GM23248 (cell line): ENCODE measurements around the gene CHRNG.

Experiments used
- EZH2 ChIP-seq: fragments of 200-600 bp; sonication (generic); IDR thresholded peaks from 2 replicates; pipeline ENCODE4 v1.6.1; 2018; ENCODE audit warnings: antibody characterized with exemption, mild to moderate bottlenecking; ENCODE audit not compliant: insufficient read depth, poor library complexity, severe bottlenecking
- EZH2phosphoT487 ChIP-seq: fragments of 200-600 bp; sonication (generic); IDR thresholded peaks from 2 replicates; pipeline ENCODE4 v1.6.1; 2018; ENCODE audit warnings: antibody characterized with exemption, moderate library complexity, mild to moderate bottlenecking, low read depth; ENCODE audit not compliant: insufficient read depth

GRCh38 chr2:232544674-232545073 is 5.2 kb downstream of the CHRNG start:
- no peak for TF ChIP-seq EZH2
- no peak for TF ChIP-seq EZH2phosphoT487
